Activated CD8-positive, alpha-beta memory T cell treated with anti-CD3 and anti-CD28 coated beads, Interleukin-2, amount 50 U/mL, for 24 hours (primary cell): Measurements from ENCODE around the gene HHAT.

ENCODE experiments used
- DNase-seq: peaks from one replicate; pipeline ENCODE4 v3.0.0-alpha.2; 2020; ENCODE audit errors: extremely low read depth

Gene HHAT

GRCh38 chr1:210685295-210685650, 356.6 kb downstream of the HHAT start:
- DNase-seq: no peak

DNA sequence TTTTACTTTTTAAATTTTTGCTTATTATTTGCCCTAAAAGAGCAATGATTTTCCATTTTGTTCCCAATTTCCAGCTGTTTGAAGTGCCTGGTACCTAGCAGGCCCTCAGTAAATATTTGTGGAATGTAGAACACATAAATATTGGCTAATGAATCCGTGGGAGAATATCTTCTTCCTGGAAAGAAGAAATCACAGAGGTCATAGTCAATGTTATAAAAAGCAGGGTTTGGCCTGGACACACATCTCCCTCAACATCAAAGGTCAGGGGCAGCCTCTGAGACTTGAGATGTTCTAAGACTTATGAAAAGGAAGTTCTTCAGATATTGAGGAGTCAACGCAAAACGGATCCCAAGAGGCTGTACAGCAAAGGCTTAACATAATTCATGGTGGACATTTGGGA, 358.1 kb downstream of the HHAT start:
- DNase-seq: no peak

DNA sequence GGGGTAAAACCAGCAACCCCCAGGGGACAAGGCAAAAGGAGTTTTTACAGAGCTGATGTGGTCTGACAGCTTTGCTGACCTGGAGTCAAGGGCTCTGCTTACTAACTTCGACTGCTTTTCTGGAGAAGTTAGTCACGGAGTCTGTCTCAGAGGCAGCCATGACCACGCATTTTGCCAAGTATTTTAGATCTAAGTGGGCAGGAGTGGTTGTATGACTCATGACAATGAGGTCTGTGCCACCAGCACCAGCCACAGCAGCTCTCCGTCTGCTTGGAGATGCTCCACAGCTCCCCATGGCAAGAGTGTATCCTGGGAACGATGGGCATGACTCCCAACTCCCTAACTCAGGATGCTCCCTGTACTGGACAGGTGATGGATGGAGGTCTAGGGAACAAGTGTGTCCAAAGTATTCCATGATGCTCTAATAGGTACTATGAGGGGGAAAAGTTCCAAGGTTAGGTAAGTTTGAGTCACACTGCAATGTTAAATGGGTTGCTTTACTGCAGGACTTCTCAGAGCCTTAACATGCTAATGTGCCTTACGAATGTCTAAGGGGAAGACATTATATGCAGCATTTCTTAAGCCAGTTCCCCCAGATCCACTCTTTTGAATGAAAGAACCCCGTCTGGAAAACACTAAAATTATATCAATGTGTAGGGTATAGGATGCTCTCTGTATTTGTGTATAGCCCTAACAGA, 359.0 kb downstream of the HHAT start:
- no peak for DNase-seq

GRCh38 chr1:210688512-210689234, 360.0 kb downstream of the HHAT start:
- no peak for DNase-seq

- no peak for DNase-seq
These were observed 361.1 kb downstream of the HHAT start for GRCh38 chr1:210689826-210690225.

GRCh38 chr1:210690236-210690635, 361.5 kb downstream of the HHAT start:
- no peak for DNase-seq

DNA sequence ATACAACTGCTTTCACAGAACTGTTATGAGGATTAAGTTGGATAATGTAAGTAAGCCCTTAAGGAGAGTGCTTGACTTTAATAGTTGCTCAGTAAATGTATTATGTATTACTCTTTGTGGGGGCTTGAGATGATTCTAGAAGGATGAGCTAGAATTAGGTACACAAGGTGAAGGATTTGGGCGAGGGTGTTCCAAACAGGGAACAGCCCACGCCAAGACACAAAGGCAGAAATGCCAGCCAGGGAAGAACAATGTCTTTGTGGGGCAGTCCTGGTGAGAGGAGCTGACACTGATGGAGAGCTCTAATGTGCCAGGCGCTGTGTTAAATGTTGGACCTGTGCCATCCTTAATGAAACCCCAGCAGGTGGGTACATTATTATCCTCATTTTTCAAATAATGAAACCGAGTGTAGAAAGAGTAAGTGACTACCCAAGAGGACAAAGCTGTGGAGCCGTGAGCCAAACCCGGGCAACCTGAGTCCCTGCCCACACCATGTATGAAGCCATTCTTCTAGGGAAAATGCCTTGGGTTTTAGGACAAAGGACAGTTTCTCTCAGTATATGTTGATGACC, 362.4 kb downstream of the HHAT start:
- DNase-seq: no peak

GRCh38 chr1:210692796-210693195, 364.1 kb downstream of the HHAT start:
- no peak for DNase-seq

- DNase-seq: no peak
These were observed 366.3 kb downstream of the HHAT start for GRCh38 chr1:210695026-210695425.

GRCh38 chr1:210696709-210697108, 368.0 kb downstream of the HHAT start:
- DNase-seq: no peak

- no peak for DNase-seq
These were observed 368.5 kb downstream of the HHAT start for GRCh38 chr1:210697185-210697584.

DNA sequence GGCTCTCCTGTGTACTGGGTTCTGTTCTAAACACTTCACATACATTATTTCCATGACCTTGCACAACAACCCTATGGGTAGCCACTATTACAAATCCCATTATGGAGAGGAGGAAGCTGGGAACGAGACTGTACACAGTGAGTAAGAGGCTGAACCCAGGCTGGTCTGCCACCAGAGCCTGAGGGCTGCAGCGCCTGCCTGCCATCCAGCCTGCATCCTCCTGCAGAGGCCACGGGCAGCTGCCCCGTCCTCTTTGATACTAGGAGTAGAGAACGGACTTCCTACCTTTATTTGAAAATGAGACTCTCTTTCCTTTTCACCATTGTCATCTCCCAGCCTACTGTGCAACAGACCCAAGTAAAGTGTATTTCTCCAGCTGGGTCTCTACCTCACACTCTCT, 370.0 kb downstream of the HHAT start:
- no peak for DNase-seq

DNA sequence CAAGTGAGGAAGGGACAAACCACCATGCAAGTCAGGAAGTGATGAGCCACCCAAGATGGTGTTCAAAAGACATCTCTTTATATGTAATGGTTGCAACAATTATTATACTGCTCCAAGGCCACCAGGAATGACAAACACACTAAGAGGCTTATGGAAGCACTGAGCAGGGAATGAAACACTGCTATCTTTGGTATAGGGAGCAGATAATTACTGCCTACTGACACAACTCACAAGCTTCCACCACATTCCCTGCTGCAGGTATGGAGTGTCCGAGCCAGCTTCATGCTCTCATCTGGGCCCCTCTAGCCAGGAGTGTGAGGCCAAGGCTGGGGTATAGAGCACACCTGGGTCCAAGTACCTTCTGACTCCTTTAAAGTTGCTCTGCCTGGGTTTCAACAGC, 371.4 kb downstream of the HHAT start:
- DNase-seq: no peak

- DNase-seq: no peak
These were observed 371.8 kb downstream of the HHAT start for GRCh38 chr1:210700511-210700910.

- DNase-seq: no peak
These were observed 373.8 kb downstream of the HHAT start for GRCh38 chr1:210702506-210702905.

GRCh38 chr1:210703593-210703992, 374.9 kb downstream of the HHAT start:
- DNase-seq: no peak

GRCh38 chr1:210705086-210705485, 376.4 kb downstream of the HHAT start:
- DNase-seq: no peak

DNA sequence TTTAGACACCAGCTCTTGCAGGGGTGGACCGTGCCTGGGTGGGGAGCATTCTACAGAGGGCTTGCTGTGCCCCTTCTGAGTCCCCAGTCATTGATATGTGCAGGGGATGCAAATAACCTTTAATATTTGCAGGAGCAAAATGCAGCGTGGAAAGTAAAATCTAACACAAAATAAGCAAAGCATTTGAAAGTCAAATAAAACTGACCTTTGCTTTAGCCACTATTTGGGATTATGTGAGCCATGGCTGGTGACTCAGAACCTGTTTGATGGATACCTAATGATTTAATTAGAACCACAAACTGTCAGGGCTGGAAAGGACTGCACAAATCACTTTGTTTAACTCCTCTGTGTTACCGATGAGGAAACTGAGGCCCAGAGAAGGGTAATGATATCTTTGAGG, 377.5 kb downstream of the HHAT start:
- no peak for DNase-seq

DNA sequence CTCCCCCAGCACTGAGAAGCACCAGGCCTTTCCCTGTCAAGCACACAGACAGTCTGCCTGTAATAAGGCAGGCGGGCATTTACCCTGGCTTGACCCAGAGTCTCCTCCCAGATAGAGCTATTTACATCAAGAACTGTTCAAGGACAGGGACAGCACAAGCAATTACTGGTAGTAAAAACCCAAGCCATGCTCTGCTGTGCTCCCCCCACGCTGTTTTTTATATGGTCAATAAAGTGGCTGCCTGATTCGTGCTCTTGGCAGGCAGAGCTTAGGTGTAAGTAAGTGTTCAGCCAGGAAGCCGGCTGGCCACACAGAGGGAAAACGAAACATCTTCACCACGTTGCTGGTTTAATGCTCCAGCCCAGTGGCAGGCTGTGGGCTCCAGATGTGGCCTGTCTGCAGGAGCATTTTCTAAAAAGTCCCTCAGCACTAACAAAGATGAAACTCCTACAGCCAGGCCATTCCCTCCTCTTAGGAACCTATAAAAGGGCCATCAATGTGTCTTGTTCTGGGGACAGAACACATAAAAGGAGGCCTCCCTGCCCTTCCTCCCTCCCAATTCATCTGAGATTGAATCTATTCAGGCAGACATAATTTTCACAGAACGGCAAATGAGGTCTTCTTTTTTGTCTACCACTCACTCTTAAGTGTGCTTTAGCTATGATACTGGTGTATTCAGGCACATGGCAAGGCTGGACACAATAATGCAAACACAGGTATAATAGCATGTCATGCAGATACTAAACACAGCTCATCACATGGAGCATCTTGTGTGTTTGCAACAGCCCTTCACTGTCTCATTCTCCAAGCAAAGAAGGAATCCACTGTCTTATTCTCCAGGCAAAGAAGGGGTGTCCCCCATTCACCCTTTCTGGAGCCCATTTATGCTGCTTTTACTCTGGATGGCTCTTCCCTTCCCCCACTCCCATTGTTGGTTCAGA, 378.9 kb downstream of the HHAT start:
- DNase-seq: no peak

DNA sequence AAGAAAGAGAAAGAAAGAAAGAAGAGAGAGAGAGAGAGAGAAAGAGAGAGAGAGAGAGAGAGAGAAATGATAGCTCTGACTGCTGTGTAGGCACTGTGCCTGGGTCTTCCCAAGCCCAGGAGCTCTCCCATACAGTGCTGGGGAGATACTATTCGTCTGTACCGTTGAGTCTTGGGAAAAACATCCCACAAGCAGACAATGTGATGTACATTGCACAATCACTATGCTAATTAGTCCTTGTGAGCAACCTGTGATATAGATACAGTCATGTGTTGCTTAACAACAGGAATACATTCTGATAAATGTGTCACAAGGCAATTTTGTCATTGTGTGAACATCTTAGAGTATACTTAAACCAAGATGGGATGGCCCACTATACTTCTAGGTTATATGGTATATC, 381.0 kb downstream of the HHAT start:
- DNase-seq: no peak

DNA sequence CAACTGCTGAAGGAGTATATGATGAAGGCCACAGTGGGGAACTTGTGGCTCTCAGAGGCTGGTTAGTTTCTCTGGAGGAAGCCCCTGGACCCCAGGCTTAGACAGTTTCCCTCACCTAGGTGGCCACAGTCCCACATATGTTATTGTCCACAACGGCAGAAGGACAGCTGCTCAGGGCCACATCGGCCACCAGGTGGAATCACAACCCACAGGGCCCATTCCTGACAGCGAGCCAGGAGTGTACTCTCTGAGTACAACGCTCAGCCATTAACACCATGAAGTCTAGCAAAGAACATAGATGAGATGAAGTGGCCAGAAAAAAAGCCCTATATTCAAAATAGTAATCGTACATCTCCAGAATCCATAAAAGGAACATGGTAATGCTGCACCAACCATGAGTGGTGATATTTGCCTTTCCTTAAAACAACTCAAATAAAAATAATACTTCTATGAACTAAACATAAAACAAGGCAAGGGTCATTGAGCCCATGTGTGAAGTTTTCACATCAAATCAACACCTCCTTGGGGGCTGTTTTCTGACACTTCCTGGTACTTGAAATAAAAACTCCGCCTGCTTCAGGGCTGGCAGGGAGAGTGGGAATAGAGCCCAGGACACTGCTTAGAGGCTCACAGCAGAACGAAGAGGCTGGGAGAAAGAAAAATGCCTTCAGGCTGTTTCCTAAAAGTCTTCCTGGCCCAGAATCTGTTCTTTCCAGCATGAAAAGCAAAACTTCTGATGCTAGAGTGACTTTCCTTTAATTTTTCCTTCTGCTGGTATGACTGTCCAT, 383.3 kb downstream of the HHAT start:
- no peak for DNase-seq
